ENCODE results near the gene TSFM. TPM values are rescaled to one million over a fixed set of nuclear protein-coding genes. Genes with fewer than 3 reads are reported as not detected.

The TSFM gene
- total RNA-seq, 2 experiments from 2014 or later = 46.3 to 47.3 TPM

DNA sequence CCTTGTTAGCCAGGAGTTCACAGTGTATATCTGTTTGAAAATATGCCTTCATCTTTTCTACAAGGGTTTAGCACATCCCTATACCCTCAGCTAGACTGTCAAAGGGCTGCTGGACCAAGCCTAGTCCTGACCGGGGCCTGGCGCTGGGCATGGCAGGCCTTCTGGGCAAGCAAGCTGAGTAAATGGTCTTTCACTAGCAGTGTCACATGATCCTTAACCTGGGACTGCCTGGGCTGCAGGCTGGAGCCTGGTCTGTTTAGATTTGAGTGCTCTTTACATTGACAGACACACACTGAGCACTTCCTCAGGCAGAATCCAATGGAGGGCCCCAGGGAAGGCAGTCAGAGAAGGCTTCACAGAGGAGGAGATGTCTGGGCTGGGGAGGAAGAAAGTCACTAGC lies 42.9 kb downstream of the TSFM start:
- ATAC-seq (no peak), DNase-seq (no peak)
- intact Hi-C loops (cut with micrococcal nuclease) = no loop called here
- H3K4me3 Mint-ChIP-seq = no peak overlapping the region
- peaks cover 6% of the 10 kb centered on the region for H3K4me1 Mint-ChIP-seq (ENCODE audit: low read depth)
- no peaks in the 10 kb centered on the region for H3K9me3 Mint-ChIP-seq
- H3K27me3 Mint-ChIP-seq = no peaks in the 10 kb centered on the region
- TF ChIP-seq, protein P1, sequence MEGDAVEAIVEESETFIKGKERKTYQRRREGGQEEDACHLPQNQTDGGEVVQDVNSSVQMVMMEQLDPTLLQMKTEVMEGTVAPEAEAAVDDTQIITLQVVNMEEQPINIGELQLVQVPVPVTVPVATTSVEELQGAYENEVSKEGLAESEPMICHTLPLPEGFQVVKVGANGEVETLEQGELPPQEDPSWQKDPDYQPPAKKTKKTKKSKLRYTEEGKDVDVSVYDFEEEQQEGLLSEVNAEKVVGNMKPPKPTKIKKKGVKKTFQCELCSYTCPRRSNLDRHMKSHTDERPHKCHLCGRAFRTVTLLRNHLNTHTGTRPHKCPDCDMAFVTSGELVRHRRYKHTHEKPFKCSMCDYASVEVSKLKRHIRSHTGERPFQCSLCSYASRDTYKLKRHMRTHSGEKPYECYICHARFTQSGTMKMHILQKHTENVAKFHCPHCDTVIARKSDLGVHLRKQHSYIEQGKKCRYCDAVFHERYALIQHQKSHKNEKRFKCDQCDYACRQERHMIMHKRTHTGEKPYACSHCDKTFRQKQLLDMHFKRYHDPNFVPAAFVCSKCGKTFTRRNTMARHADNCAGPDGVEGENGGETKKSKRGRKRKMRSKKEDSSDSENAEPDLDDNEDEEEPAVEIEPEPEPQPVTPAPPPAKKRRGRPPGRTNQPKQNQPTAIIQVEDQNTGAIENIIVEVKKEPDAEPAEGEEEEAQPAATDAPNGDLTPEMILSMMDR (IDR thresholded peaks at IDR 0.05) = no peak
- H3K27ac Mint-ChIP-seq = peak overlapping the region; percentile 1
- peaks cover 17% of the 10 kb centered on the region for H3K36me3 Mint-ChIP-seq (ENCODE audit: low read depth)
- ChIA-PET POLR2A (no interaction called here), CTCF (interaction anchor here (1.0 to 2.0 kb wide), 6 partner anchors 8 to 80 kb away, joined by 3 to 6 read pairs (median 4); partner anchors contain the start of gene TSFM)

GRCh38 chr12:57826400-57826799 lies 43.8 kb downstream of the TSFM start:
- peaks cover 8% of the 10 kb centered on the region for H3K4me1 Mint-ChIP-seq (ENCODE audit: low read depth)
- no peaks in the 10 kb centered on the region for H3K9me3 Mint-ChIP-seq
- TF ChIP-seq, protein P1 (IDR thresholded peaks at IDR 0.05) = no peak
- no peak for DNase-seq
- CTCF ChIA-PET = interaction anchor here (1.0 to 2.0 kb wide), 4 partner anchors 24 to 80 kb away, joined by 4 to 8 read pairs (median 5); no protein-coding TSS in a partner anchor
- H3K4me3 Mint-ChIP-seq = no peak overlapping the region
- H3K27ac Mint-ChIP-seq = peak overlapping the region; percentile 17
- intact Hi-C loops (cut with micrococcal nuclease) = no loop called here
- peaks cover 18% of the 10 kb centered on the region for H3K36me3 Mint-ChIP-seq (ENCODE audit: low read depth)
- no peaks in the 10 kb centered on the region for H3K27me3 Mint-ChIP-seq
- ATAC-seq = no peak
- POLR2A ChIA-PET = interaction anchor here (0.6 kb wide), 1 partner anchor 16 kb away, joined by 3 read pairs; no protein-coding TSS in a partner anchor

DNA sequence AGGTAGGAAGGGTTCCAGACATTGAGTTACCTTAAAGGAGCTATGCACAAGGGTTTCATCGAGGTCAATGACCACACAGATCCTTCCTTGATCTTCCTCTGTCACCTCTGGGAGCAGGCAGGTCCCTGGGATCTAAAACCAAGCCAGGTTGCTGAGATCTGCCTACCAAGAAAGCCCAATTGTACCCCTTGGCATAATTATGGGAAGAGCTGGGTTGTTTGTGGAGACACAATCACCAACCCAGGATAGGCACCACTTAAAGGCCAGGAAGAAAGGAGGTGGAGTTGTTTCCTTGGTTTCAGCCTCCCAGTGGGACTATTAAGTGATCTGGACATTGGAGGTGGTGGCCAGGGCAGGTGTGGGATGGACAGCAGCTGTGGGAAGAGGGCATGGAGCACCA lies 44.4 kb downstream of the TSFM start:
- ChIA-PET CTCF (interaction anchor here (1.0 to 1.5 kb wide), 2 partner anchors 78 to 79 kb away, joined by 4 to 8 read pairs; no protein-coding TSS in a partner anchor), POLR2A (interaction anchor here (1.0 kb wide), 1 partner anchor 44 kb away, joined by 3 read pairs; the partner anchor contains the start of gene TSFM)
- Mint-ChIP-seq H3K4me3 (no peak overlapping the region), H3K9me3 (no peaks in the 10 kb centered on the region), H3K4me1 (ENCODE audit: low read depth) (peaks cover 14% of the 10 kb centered on the region), H3K27ac (peak overlapping the region; percentile 17), H3K36me3 (ENCODE audit: low read depth) (peaks cover 18% of the 10 kb centered on the region), H3K27me3 (no peaks in the 10 kb centered on the region)
- no peak for DNase-seq
- no peak for ATAC-seq
- TF ChIP-seq, protein P1 (IDR thresholded peaks at IDR 0.05) = no peak
- intact Hi-C loops (cut with micrococcal nuclease) = no loop called here

DNA sequence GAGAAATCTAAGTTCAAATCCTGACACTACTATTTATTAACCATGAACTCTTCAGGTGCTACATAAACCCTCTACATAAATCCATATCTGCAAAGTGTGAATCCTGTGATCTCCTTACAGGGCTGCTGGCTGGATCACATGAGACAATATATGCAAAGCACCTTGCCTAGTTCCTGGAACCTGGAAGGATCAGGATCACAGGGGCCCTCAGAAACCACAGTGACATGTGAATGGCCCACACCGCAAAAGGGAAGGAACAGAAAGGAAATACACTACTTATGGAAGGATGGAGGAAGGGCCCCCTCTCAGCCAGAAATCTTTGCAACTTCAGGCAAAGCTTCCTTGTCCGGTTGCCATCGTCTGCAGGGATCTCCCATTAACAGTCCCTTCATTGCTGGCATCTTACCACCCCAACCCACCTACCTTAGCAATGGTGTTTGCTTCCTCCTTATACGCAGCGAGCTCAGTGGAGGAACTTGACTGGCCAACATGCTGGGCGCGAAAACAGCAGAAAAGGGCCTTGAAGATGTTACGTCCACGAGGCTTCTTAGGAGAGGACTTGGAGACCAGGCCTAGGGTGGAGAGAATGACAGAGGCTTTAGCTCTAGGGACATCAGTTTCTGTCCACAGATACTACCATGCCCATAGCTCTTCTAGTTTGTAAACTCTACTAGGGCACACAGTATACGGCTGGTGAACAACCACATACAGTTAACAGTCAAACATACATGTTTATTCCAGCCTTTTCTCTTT lies 46.6 kb downstream of the TSFM start:
- H3K27ac Mint-ChIP-seq = peak overlapping the region; percentile 45

More for the DNA sequence above, 46.6 kb downstream of the TSFM start:
- H3K4me1 Mint-ChIP-seq (ENCODE audit: low read depth) = peaks cover 33% of the 10 kb centered on the region
- H3K36me3 Mint-ChIP-seq (ENCODE audit: low read depth) = peaks cover 8% of the 10 kb centered on the region
- ATAC-seq (no peak), DNase-seq (no peak)
- no peaks in the 10 kb centered on the region for H3K9me3 Mint-ChIP-seq
- intact Hi-C loops (cut with micrococcal nuclease) = no loop called here
- POLR2A ChIA-PET = interaction anchor here (0.6 to 1.1 kb wide), 3 partner anchors 16 to 78 kb away, joined by 3 to 4 read pairs (median 3); no protein-coding TSS in a partner anchor
- CTCF ChIA-PET = interaction anchor here (0.8 to 2.9 kb wide), 9 partner anchors 13 to 105 kb away, joined by 3 to 42 read pairs (median 3); partner anchors contain the start of gene TSFM
- no peak overlapping the region for H3K4me3 Mint-ChIP-seq
- TF ChIP-seq, protein P1 (IDR thresholded peaks at IDR 0.05) = no peak
- H3K27me3 Mint-ChIP-seq = no peaks in the 10 kb centered on the region
